HepG2 (cell line): Measurements from ENCODE around the gene USF2. TPM values are rescaled to one million over a fixed set of nuclear protein-coding genes. Genes with fewer than 3 reads are reported as not detected.

Source experiments
- ATM ChIP-seq: fragments of 450-650 bp; IDR thresholded peaks from 2 replicates; pipeline ENCODE4 v1.7.1; 2017; ENCODE audit warnings: mild to moderate bottlenecking, borderline replicate concordance
- CCDC6 ChIP-seq: sonication (generic); formaldehyde crosslinking; IDR thresholded peaks from 2 replicates; pipeline ENCODE4 v1.8.1; 2022; ENCODE audit warnings: mild to moderate bottlenecking, missing genetic modification reagents, moderate library complexity
- DMAP1 ChIP-seq: IDR thresholded peaks from 2 replicates; pipeline ENCODE4 v1.6.1; 2016
- DR1 ChIP-seq: sonication (generic); formaldehyde crosslinking; IDR thresholded peaks from 2 replicates; pipeline ENCODE4 v1.8.0; 2021; ENCODE audit warnings: mild to moderate bottlenecking, missing genetic modification reagents, inconsistent platforms
- FOSL2 ChIP-seq: sonication (generic); formaldehyde crosslinking; IDR thresholded peaks from 2 replicates; pipeline ENCODE4 v1.4.0; 2020; ENCODE audit warnings: missing genetic modification reagents
- GATAD1 ChIP-seq: IDR thresholded peaks from 2 replicates; pipeline ENCODE4 v1.6.1; 2016; ENCODE audit warnings: missing genetic modification reagents, missing compliant biosample characterization
- GTF3A ChIP-seq: sonication (generic); formaldehyde crosslinking; conservative IDR thresholded peaks from 2 replicates; pipeline ENCODE4 v1.4.0; 2020; ENCODE audit warnings: mild to moderate bottlenecking, missing genetic modification reagents
- JARID2 ChIP-seq: sonication (generic); formaldehyde crosslinking; IDR thresholded peaks from 2 replicates; pipeline ENCODE4 v1.8.1; 2023; ENCODE audit warnings: missing genetic modification reagents, inconsistent platforms; ENCODE audit not compliant: insufficient replicate concordance
- NCOA1 ChIP-seq: sonication (generic); formaldehyde crosslinking; IDR thresholded peaks from 2 replicates; pipeline ENCODE4 v1.9.0; 2021; ENCODE audit warnings: missing genetic modification reagents
- NR2F6 ChIP-seq, 2 experiments: IDR thresholded peaks; 2 replicates each; pipeline ENCODE4 v1.6.1; 2016; ENCODE audit warnings: antibody characterized with exemption in 1 of 2, mild to moderate bottlenecking in 1 of 2
- PBX3 ChIP-seq: sonication (generic); formaldehyde crosslinking; IDR thresholded peaks from 2 replicates; pipeline ENCODE4 v1.8.1; 2023; ENCODE audit warnings: missing genetic modification reagents, inconsistent platforms, borderline replicate concordance
- POLR2AphosphoS5 ChIP-seq: IDR thresholded peaks from 2 replicates; pipeline ENCODE4 v1.6.1; 2012; ENCODE audit warnings: low read depth, low read length
- PRDM10 ChIP-seq: sonication (generic); formaldehyde crosslinking; IDR thresholded peaks from 2 replicates; pipeline ENCODE4 v1.4.0; 2020; ENCODE audit warnings: low read depth, missing genetic modification reagents
- RNF2 ChIP-seq: fragments of 450-650 bp; conservative IDR thresholded peaks from 2 replicates; pipeline ENCODE4 v1.6.1; 2016; ENCODE audit warnings: low read depth
- SETDB1 ChIP-seq: sonication (generic); formaldehyde crosslinking; IDR thresholded peaks from 2 replicates; pipeline ENCODE4 v1.5.1; 2020; ENCODE audit warnings: missing genetic modification reagents, mild to moderate bottlenecking, borderline replicate concordance
- SNRNP70 ChIP-seq: fragments of 200-400 bp; formaldehyde crosslinking; IDR thresholded peaks from 2 replicates; pipeline ENCODE4 v1.6.1; 2017; ENCODE audit warnings: mild to moderate bottlenecking, low read depth, low read length, moderate library complexity
- SYNCRIP ChIP-seq: fragments of 200-400 bp; formaldehyde crosslinking; IDR thresholded peaks from 2 replicates; pipeline ENCODE4 v1.6.1; 2018; ENCODE audit warnings: mild to moderate bottlenecking, low read depth, low read length; ENCODE audit not compliant: insufficient read depth
- ZBTB1 ChIP-seq: sonication (generic); formaldehyde crosslinking; IDR thresholded peaks from 2 replicates; pipeline ENCODE4 v1.4.0; 2020; ENCODE audit warnings: missing genetic modification reagents, borderline replicate concordance
- ZFP62 ChIP-seq: sonication (generic); formaldehyde crosslinking; IDR thresholded peaks from 2 replicates; pipeline ENCODE4 v1.4.0; 2020; ENCODE audit warnings: missing genetic modification reagents
- ZKSCAN1 ChIP-seq: fragments of 150-350 bp; IDR thresholded peaks from 2 replicates; pipeline ENCODE4 v1.6.1; 2014; ENCODE audit warnings: low read length
- ZNF33B ChIP-seq: sonication (generic); formaldehyde crosslinking; IDR thresholded peaks from 2 replicates; pipeline ENCODE4 v1.5.1; 2020; ENCODE audit warnings: mild to moderate bottlenecking, missing genetic modification reagents
- ZNF354B ChIP-seq: sonication (generic); formaldehyde crosslinking; IDR thresholded peaks from 2 replicates; pipeline ENCODE4 v1.8.0; 2022; ENCODE audit warnings: mild to moderate bottlenecking, missing genetic modification reagents
- ZNF431 ChIP-seq: sonication (generic); formaldehyde crosslinking; IDR thresholded peaks from 2 replicates; pipeline ENCODE4 v1.9.0; 2022; ENCODE audit warnings: missing genetic modification reagents, low read depth, mild to moderate bottlenecking, borderline replicate concordance
- polyA plus RNA-seq, 8 experiments: library from polyadenylated mRNA; depleted of rRNA in 3 of 8; stranded (reverse) in 7 of 8; unstranded in 1 of 8; fragments of >200 nt; fragmentation: Illumina TruSeq in 4 of 8; extraction: Trizol in 4 of 8; gene quantifications; 2 replicates each; pipeline versions ENCODE4 v1.2.1 to v1.2.3, GENCODE V29; 2011 to 2016; ENCODE audit warnings: low read depth in 4 of 8, missing spikeins in 1 of 8, mixed read lengths in 1 of 8; ENCODE audit not compliant: insufficient read depth in 1 of 8
- total RNA-seq, 5 experiments: library from RNA; depleted of rRNA; stranded (reverse); fragments of >200 nt; fragmentation: Illumina TruSeq; extraction: Trizol; gene quantifications; 2 replicates each; pipeline ENCODE4 v1.2.3, GENCODE V29; 2016; ENCODE audit warnings: low read depth in 1 of 5
- TF ChIP-seq, protein P1 (sequence below): IDR thresholded peaks from 2 replicates; pipeline ENCODE4 v1.6.1; 2012; ENCODE audit warnings: inconsistent platforms
- TF ChIP-seq, protein P2 (sequence below): fragments of 450-650 bp; IDR thresholded peaks from 2 replicates; pipeline ENCODE4 v1.6.1; 2016

USF2 gene
- total and polyA plus RNA-seq, 2 of the 13 experiments (the other 11 are each of a cell fraction or from before 2014, with no cell fraction given) = 54.9 to 106 TPM

DNA sequence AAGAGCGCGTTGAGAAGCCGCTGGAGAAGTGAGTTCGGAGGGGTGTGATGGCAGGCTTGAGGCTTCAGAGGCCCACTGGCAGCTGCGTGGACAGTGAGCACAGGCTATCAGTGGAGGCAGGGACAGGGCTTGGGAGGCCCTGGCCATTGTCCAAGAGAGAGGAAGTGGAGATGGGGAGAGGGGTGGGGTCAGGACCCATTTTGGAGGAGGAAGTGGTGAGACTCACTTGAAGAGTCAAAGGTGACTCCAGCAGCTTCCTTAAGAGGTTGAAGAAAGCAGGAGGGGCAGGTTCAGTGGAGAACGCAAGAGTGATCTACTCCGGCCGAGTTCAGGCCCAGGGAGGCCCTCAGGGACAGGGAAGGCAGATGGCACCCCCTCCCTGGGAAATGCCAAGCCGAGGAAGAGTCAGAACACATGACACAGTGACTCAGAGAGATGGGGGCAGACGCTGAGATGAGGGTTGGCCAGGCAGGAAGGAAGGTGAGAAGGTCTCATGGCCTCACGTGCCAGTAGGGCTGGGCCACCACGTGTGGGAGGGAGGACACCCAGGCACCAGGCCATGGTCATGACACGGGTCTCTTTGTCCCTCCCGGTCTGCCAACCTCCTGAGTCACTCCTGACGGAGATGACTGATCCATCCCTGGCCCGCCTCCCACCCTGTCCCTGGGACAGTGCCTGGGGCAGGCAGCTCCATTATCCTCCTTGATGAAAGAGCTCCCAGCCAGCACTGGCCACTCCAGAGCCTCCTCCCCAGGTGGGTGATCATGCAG is 50.1 kb downstream of the USF2 start (continued):
- TF ChIP-seq ZBTB1 (CRISPR knock-in tag) (no peak), ZNF33B (CRISPR knock-in tag) (no peak), NCOA1 (CRISPR knock-in tag) (no peak), POLR2AphosphoS5 (no peak), NR2F6 (IDR thresholded peaks at IDR 0.05) (peak; percentile 48; the same call in 1 of the 2 replicates), NR2F6 (CRISPR knock-in tag; IDR thresholded peaks at IDR 0.05) (peak; percentile 87), ZKSCAN1 (no peak), SYNCRIP (no peak), ZFP62 (CRISPR knock-in tag) (no peak), ATM (no peak), CCDC6 (CRISPR knock-in tag) (no peak), DMAP1 (CRISPR knock-in tag) (peak; percentile 24; the same call in 1 of the 2 replicates), GTF3A (CRISPR knock-in tag) (no peak), FOSL2 (CRISPR knock-in tag) (peak; percentile 90), RNF2 (0 out of 2 replicates have a peak, but pooled peaks have one; percentile 57), ZNF354B (CRISPR knock-in tag) (no peak), ZNF431 (CRISPR knock-in tag) (no peak), GATAD1 (CRISPR knock-in tag) (peak; percentile 27; the same call in 1 of the 2 replicates), PBX3 (CRISPR knock-in tag) (no peak), SETDB1 (CRISPR knock-in tag) (no peak), DR1 (CRISPR knock-in tag) (no peak), PRDM10 (CRISPR knock-in tag) (peak; percentile 55; the same call in 1 of the 2 replicates), JARID2 (CRISPR knock-in tag) (no peak), SNRNP70 (no peak)
- TF ChIP-seq, protein P1, sequence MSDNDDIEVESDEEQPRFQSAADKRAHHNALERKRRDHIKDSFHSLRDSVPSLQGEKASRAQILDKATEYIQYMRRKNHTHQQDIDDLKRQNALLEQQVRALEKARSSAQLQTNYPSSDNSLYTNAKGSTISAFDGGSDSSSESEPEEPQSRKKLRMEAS = peak; percentile 83
- TF ChIP-seq, protein P2, sequence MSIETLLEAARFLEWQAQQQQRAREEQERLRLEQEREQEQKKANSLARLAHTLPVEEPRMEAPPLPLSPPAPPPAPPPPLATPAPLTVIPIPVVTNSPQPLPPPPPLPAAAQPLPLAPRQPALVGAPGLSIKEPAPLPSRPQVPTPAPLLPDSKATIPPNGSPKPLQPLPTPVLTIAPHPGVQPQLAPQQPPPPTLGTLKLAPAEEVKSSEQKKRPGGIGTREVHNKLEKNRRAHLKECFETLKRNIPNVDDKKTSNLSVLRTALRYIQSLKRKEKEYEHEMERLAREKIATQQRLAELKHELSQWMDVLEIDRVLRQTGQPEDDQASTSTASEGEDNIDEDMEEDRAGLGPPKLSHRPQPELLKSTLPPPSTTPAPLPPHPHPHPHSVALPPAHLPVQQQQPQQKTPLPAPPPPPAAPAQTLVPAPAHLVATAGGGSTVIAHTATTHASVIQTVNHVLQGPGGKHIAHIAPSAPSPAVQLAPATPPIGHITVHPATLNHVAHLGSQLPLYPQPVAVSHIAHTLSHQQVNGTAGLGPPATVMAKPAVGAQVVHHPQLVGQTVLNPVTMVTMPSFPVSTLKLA = peak; percentile 63
